ENCODE measurements around the gene SRSF12.

Gene SRSF12

DNA sequence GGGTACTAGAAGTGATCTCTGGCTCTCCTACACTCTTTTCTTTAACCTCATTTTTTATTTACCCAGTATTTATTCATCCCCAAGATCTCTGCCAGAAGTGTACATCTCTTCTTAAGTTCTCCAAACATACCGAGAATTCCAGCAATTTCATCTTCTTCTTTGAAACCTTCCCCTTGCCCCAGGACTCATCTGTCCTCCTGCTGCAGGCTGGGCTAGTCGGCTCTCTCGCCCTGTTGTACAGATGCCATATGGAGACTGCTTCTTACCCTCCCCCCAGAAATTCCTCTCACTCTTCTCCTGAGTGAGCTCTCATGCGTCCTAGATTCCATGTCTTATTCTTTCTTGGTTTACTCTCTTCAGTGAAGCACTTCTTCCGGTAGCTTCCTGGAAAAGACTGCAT lies 59.2 kb downstream of the SRSF12 start:
- DNase-seq (ENCODE audit: extremely low spot score) = no peak
- CTCF ChIA-PET = interaction anchor here (1.2 kb wide), 1 partner anchor 8 kb away, joined by 3 read pairs; no protein-coding TSS in a partner anchor
- POLR2A ChIA-PET = no interaction called here
- TF ChIP-seq NFRKB (IDR thresholded peaks at IDR 0.05) (no peak), TARDBP (IDR thresholded peaks at IDR 0.05) (no peak), SP1 (IDR thresholded peaks at IDR 0.05) (no peak), ELF4 (IDR thresholded peaks at IDR 0.05) (no peak), L3MBTL2 (conservative IDR thresholded peaks at IDR 0.05) (no peak), ARNT (IDR thresholded peaks at IDR 0.05) (no peak)
- TF ChIP-seq, protein P1, sequence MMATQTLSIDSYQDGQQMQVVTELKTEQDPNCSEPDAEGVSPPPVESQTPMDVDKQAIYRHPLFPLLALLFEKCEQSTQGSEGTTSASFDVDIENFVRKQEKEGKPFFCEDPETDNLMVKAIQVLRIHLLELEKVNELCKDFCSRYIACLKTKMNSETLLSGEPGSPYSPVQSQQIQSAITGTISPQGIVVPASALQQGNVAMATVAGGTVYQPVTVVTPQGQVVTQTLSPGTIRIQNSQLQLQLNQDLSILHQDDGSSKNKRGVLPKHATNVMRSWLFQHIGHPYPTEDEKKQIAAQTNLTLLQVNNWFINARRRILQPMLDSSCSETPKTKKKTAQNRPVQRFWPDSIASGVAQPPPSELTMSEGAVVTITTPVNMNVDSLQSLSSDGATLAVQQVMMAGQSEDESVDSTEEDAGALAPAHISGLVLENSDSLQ (IDR thresholded peaks at IDR 0.05) = no peak

DNA sequence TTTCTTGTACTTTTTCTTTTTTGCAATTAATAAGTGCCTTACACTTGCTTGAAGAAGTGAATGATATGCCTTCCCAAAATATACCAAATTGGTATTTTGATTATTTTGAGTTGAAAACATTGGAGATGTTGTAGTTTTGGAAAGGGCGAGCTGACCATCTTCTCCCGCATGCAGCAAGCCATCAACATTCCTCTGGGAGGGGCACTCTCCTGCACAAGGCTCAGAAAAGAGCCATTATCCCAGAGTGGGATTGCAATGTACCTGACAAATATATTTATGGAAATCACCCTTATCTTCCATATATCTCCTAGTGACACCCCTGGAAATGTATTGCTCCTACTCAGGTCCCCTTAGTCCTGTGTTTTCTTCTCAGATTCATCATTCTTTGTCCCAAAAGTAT lies 60.1 kb downstream of the SRSF12 start:
- CTCF ChIA-PET = no interaction called here
- POLR2A ChIA-PET = no interaction called here
- no peak for DNase-seq (ENCODE audit: extremely low spot score)
- TF ChIP-seq FOXK2 (IDR thresholded peaks at IDR 0.05) (no peak), LEF1 (IDR thresholded peaks at IDR 0.05; ENCODE audit: borderline replicate concordance) (no peak), BHLHE40 (IDR thresholded peaks at IDR 0.05; ENCODE audit: borderline replicate concordance) (no peak), FOXA1 (IDR thresholded peaks at IDR 0.05) (no peak), SP1 (IDR thresholded peaks at IDR 0.05) (no peak), TARDBP (IDR thresholded peaks at IDR 0.05) (no peak), CTBP1 (IDR thresholded peaks at IDR 0.05; ENCODE audit: borderline replicate concordance) (no peak), ARNT (IDR thresholded peaks at IDR 0.05) (no peak), HDGF (IDR thresholded peaks at IDR 0.05; ENCODE audit: borderline replicate concordance) (no peak), ZNF384 (IDR thresholded peaks at IDR 0.05) (no peak), L3MBTL2 (conservative IDR thresholded peaks at IDR 0.05) (no peak), SUZ12 (IDR thresholded peaks at IDR 0.05) (no peak), ELF4 (IDR thresholded peaks at IDR 0.05) (no peak), FOXM1 (IDR thresholded peaks at IDR 0.05; ENCODE audit: borderline replicate concordance) (no peak), NFRKB (IDR thresholded peaks at IDR 0.05) (no peak)
- TF ChIP-seq, protein P1 (IDR thresholded peaks at IDR 0.05) = no peak

DNA sequence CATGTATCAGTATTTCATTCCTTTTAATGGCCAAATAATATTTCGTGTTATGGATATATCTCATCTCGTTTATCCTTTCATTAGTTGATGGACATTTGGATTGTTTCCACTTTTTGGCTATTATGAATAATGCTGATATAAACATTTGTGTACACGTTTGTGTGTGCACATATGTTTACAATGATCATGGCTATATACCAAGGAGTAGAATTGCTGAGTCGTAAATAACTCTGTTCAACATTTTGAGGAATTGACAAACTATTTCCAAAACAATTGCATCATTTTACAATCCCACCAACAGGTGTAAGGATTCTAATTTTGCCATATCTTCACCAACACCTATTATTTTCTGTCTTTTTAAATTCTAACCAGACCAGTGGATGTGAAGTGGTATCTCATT lies 63.7 kb downstream of the SRSF12 start:
- ChIA-PET POLR2A (no interaction called here), CTCF (no interaction called here)
- no peak for DNase-seq (ENCODE audit: extremely low spot score)
- TF ChIP-seq TARDBP (IDR thresholded peaks at IDR 0.05) (no peak), FOXA1 (IDR thresholded peaks at IDR 0.05) (no peak), SP1 (IDR thresholded peaks at IDR 0.05) (no peak), ZNF384 (IDR thresholded peaks at IDR 0.05) (no peak)

DNA sequence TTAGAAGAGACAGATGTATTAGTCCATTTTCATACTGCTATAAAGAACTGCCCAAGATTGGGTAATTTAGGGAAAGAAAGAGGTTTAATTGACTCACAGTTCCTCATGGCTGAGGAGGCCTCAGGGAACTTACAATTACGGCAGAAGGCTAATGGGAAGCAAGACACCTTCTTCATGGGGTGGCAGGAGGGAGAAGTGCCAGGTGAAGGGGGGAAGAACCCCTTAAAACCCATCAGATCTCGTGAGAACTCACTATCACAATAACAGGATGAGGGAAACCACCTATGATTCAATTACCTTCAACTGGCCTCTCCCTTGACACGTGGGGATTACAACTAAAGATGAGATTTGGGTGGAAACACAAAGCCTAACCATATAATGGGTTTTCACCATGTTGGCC lies 66.2 kb downstream of the SRSF12 start:
- TF ChIP-seq NFRKB (IDR thresholded peaks at IDR 0.05) (no peak), FOXK2 (IDR thresholded peaks at IDR 0.05) (no peak)
- TF ChIP-seq, protein P1 (IDR thresholded peaks at IDR 0.05) = no peak
- ChIA-PET POLR2A (no interaction called here), CTCF (no interaction called here)
- DNase-seq (ENCODE audit: extremely low spot score) = no peak

DNA sequence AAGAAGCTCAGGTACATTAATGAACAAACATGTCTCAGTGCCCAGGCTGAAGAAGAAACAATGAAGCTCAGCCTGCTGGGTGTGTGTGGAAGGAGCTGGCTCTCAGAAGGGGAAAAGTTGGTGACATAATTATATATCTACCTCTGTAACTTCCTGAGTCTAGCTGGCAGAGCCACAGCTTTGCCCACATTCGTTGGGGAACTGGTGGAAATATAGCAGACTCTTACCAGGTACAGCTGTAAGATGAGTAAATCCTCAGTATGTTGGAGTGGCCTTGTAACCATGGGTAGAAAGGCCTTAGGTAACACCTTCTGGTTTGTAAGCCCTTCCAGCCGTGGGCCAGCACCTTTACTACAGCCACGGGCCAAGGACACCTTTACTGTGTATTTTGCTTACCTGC lies 67.2 kb downstream of the SRSF12 start:
- POLR2A ChIA-PET = interaction anchor here (1.1 kb wide), 1 partner anchor 30 kb away, joined by 5 read pairs; the partner anchor contains the start of gene PNRC1
- no peak for DNase-seq (ENCODE audit: extremely low spot score)
- CTCF ChIA-PET = no interaction called here
- TF ChIP-seq L3MBTL2 (conservative IDR thresholded peaks at IDR 0.05) = no peak

DNA sequence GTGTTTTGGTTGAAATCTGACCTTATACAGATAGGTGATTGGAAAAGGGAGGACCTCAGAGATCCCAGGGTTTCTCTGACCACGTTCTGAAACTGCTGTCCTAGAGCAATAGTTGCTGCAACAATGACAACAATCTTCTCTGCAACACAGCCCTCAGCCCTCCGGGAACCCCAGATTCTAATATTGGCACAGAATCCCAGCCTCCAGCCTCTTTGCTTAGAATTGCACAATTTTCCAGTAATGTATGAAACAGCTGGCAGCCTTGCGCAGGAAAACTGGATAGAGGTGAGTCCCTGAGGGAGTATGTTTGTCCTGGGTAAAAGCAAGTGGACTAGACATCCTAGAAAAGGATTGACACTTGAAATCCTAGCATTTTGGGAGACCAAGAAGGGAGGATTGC lies 67.7 kb downstream of the SRSF12 start:
- ChIA-PET POLR2A (interaction anchor here (1.1 to 1.2 kb wide), 2 partner anchors 30 to 87 kb away, joined by 3 to 5 read pairs; partner anchors contain the start of genes PNRC1 and RNGTT), CTCF (interaction anchor here (0.8 kb wide), 1 partner anchor 429 kb away, joined by 3 read pairs; no protein-coding TSS in a partner anchor)
- no peak for DNase-seq (ENCODE audit: extremely low spot score)
- TF ChIP-seq NFRKB (IDR thresholded peaks at IDR 0.05) (no peak), ELF4 (IDR thresholded peaks at IDR 0.05) (no peak), BHLHE40 (IDR thresholded peaks at IDR 0.05; ENCODE audit: borderline replicate concordance) (no peak), FOXM1 (IDR thresholded peaks at IDR 0.05; ENCODE audit: borderline replicate concordance) (no peak), FOXA1 (IDR thresholded peaks at IDR 0.05) (no peak), ZNF384 (IDR thresholded peaks at IDR 0.05) (no peak), CTBP1 (IDR thresholded peaks at IDR 0.05; ENCODE audit: borderline replicate concordance) (no peak), SP1 (IDR thresholded peaks at IDR 0.05) (no peak), FOXK2 (IDR thresholded peaks at IDR 0.05) (no peak), TARDBP (IDR thresholded peaks at IDR 0.05) (no peak), LEF1 (IDR thresholded peaks at IDR 0.05; ENCODE audit: borderline replicate concordance) (no peak)
- TF ChIP-seq, protein P1 (IDR thresholded peaks at IDR 0.05) = no peak

DNA sequence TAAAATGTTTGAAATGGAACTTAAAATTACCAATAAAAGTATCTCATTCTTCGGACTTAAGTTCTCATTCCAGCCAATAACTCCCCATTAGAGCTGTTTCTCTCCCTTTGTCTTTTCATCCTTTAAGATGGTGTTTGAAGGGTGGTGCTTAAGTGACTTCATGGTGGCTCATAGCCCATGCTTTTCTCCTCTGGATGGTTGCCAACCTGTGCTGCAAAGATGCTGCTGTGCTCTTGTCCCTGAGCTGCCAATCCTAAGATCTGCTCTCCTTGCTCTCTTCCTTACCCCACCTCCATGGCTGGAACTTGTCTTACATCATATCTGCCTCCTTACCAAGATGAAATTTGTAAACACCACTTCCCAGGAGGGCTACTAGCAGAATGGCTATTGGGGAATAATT lies 68.9 kb downstream of the SRSF12 start:
- DNase-seq (ENCODE audit: extremely low spot score) = no peak
- ChIA-PET POLR2A (no interaction called here), CTCF (no interaction called here)
- TF ChIP-seq FOXK2 (IDR thresholded peaks at IDR 0.05) = no peak
- TF ChIP-seq FOXM1 (IDR thresholded peaks at IDR 0.05; ENCODE audit: borderline replicate concordance) = no peak
- no peak for TF ChIP-seq SP1 (IDR thresholded peaks at IDR 0.05)
- TF ChIP-seq BHLHE40 (IDR thresholded peaks at IDR 0.05; ENCODE audit: borderline replicate concordance) = no peak
- TF ChIP-seq, protein P1 (IDR thresholded peaks at IDR 0.05) = no peak
- no peak for TF ChIP-seq ZNF384 (IDR thresholded peaks at IDR 0.05)
- TF ChIP-seq HDGF (IDR thresholded peaks at IDR 0.05; ENCODE audit: borderline replicate concordance) = no peak
- TF ChIP-seq CTBP1 (IDR thresholded peaks at IDR 0.05; ENCODE audit: borderline replicate concordance) = no peak
- no peak for TF ChIP-seq SUZ12 (IDR thresholded peaks at IDR 0.05)
- TF ChIP-seq ARNT (IDR thresholded peaks at IDR 0.05) = no peak
- no peak for TF ChIP-seq FOXA1 (IDR thresholded peaks at IDR 0.05)
- TF ChIP-seq ELF4 (IDR thresholded peaks at IDR 0.05) = no peak
- no peak for TF ChIP-seq NFRKB (IDR thresholded peaks at IDR 0.05)
